Left ventricle myocardium inferior (tissue), 1 donor: Measurements from ENCODE around the gene SORT1. TPM values are rescaled to one million over a fixed set of nuclear protein-coding genes. Genes with fewer than 3 reads are reported as not detected.

Source experiments
- DNase-seq: peaks from one replicate; pipeline ENCODE4 v3.0.0-alpha.2; 2020
- H3K27ac ChIP-seq: fragments of 200-600 bp; replicated peaks from 2 replicates; pipeline ENCODE4 v1.8.0; 2021
- H3K27me3 ChIP-seq: fragments of 200-600 bp; 2 replicates; pipeline ENCODE4 v1.8.0; 2021; ENCODE audit warnings: low read depth
- H3K36me3 ChIP-seq: fragments of 200-600 bp; 2 replicates; pipeline ENCODE4 v1.8.0; 2021
- H3K4me1 ChIP-seq: fragments of 200-600 bp; 2 replicates; pipeline ENCODE4 v1.8.0; 2021
- H3K4me3 ChIP-seq: fragments of 200-600 bp; 2 replicates; pipeline ENCODE4 v1.8.0; 2021; ENCODE audit warnings: mild to moderate bottlenecking, moderate library complexity
- H3K9me3 ChIP-seq: fragments of 200-600 bp; replicated peaks from 2 replicates; pipeline ENCODE4 v1.8.0; 2021
- CTCF ChIP-seq: fragments of 200-600 bp; IDR thresholded peaks from 2 replicates; pipeline ENCODE4 v1.8.0; 2021; ENCODE audit warnings: antibody characterized with exemption, mild to moderate bottlenecking, borderline replicate concordance
- intact Hi-C: fragments of 100-400 bp; cut with micrococcal nuclease; formaldehyde crosslinking; loops from one replicate; pipeline ENCODE4 v1.11.0; 2022
- total RNA-seq: library from RNA; stranded (reverse); fragmentation: NEBNext Ultra II Directional; extraction: Animal tissue kit (Norgen Biotek cat#: 25700); gene quantifications from one replicate; pipeline ENCODE4 v1.2.1, GENCODE V29; 2021
- donor health status: DM: no; HTN: yes; CAD: no; lungs with severe emphysema.

The SORT1 gene
- total RNA-seq, 1 donor from 2014 or later, result 146 TPM

GRCh38 chr1:109361069-109361468 lies 36.6 kb downstream of the SORT1 start:
- intact Hi-C loops, result no loop called here
- TF ChIP-seq CTCF, result no peak
- H3K27ac ChIP-seq, result no peak overlapping the region

GRCh38 chr1:109357616-109358015 lies 40.1 kb downstream of the SORT1 start:
- H3K4me3 ChIP-seq, result no peak overlapping the region
- H3K9me3 ChIP-seq, result no peaks in the 10 kb centered on the region
- no peak for DNase-seq
- H3K27me3 ChIP-seq, result no peaks in the 10 kb centered on the region
- peaks cover 30% of the 10 kb centered on the region for H3K4me1 ChIP-seq
- no peak overlapping the region for H3K27ac ChIP-seq
- intact Hi-C loops, result no loop called here
- TF ChIP-seq CTCF, result no peak
- H3K36me3 ChIP-seq, result peaks cover 24% of the 10 kb centered on the region

More at GRCh38 chr1:109361069-109361468, 36.6 kb downstream of the SORT1 start:
- Histone ChIP-seq H3K4me3 (no peak overlapping the region), H3K4me1 (peaks cover 42% of the 10 kb centered on the region), H3K36me3 (peaks cover 7% of the 10 kb centered on the region), H3K9me3 (no peaks in the 10 kb centered on the region), H3K27me3 (no peaks in the 10 kb centered on the region)
- DNase-seq, result no peak

GRCh38 chr1:109356915-109357314 lies 40.8 kb downstream of the SORT1 start:
- Histone ChIP-seq H3K4me3 (no peak overlapping the region), H3K36me3 (peaks cover 31% of the 10 kb centered on the region), H3K27me3 (no peaks in the 10 kb centered on the region), H3K27ac (no peak overlapping the region), H3K4me1 (peaks cover 31% of the 10 kb centered on the region), H3K9me3 (no peaks in the 10 kb centered on the region)
- DNase-seq, result no peak
- intact Hi-C loops, result no loop called here
- TF ChIP-seq CTCF, result no peak

- peaks cover 36% of the 10 kb centered on the region for H3K36me3 ChIP-seq
- no peaks in the 10 kb centered on the region for H3K9me3 ChIP-seq
- no peak overlapping the region for H3K4me3 ChIP-seq
- TF ChIP-seq CTCF, result no peak
- no peak overlapping the region for H3K27ac ChIP-seq
- intact Hi-C loops, result no loop called here
- H3K27me3 ChIP-seq, result no peaks in the 10 kb centered on the region
- peaks cover 27% of the 10 kb centered on the region for H3K4me1 ChIP-seq
- DNase-seq, result no peak
Measured at GRCh38 chr1:109356505-109356904, 41.2 kb downstream of the SORT1 start.

GRCh38 chr1:109354929-109355328 lies 42.8 kb downstream of the SORT1 start:
- Histone ChIP-seq H3K9me3 (no peaks in the 10 kb centered on the region), H3K27me3 (no peaks in the 10 kb centered on the region), H3K4me1 (peaks cover 20% of the 10 kb centered on the region), H3K36me3 (peaks cover 51% of the 10 kb centered on the region), H3K27ac (no peak overlapping the region), H3K4me3 (no peak overlapping the region)
- no peak for DNase-seq
- intact Hi-C loops, result no loop called here
- no peak for TF ChIP-seq CTCF

GRCh38 chr1:109351457-109351856 lies 46.3 kb downstream of the SORT1 start:
- Histone ChIP-seq H3K36me3 (peaks cover 84% of the 10 kb centered on the region), H3K27ac (no peak overlapping the region), H3K27me3 (no peaks in the 10 kb centered on the region), H3K4me3 (no peak overlapping the region), H3K9me3 (no peaks in the 10 kb centered on the region), H3K4me1 (peaks cover 9% of the 10 kb centered on the region)
- DNase-seq, result no peak
- intact Hi-C loops, result no loop called here
- no peak for TF ChIP-seq CTCF
